Measurements from ENCODE around the gene NRGN.

- TF ChIP-seq CTCF (IDR thresholded peaks at IDR 0.05) (no peak), POLR2A (IDR thresholded peaks at IDR 0.05) (no peak)
Observed at GRCh38 chr11:124747406-124748099, 7.8 kb downstream of the NRGN start.
